Natural killer cell (primary cell): ENCODE results near the gene SLC9C1. TPM values are rescaled to one million over a fixed set of nuclear protein-coding genes. Genes with fewer than 3 reads are reported as not detected.

ENCODE experiments used
- ATAC-seq, 3 donors: fragments of 150-1000 bp in 2 of 3; fragments of 200-7000 bp in 1 of 3; cut with Tn5 transposase; 1 replicate in 1 of 3; 2 replicates in 2 of 3; pipeline ENCODE4 v1.10.0; 2021; ENCODE audit warnings: mild to moderate bottlenecking in 2 of 3, moderate library complexity in 2 of 3
- DNase-seq, 2 donors: peaks; one replicate each; pipeline versions ENCODE4 v3.0.0 to v3.0.0-alpha.2; 2013 to 2021; ENCODE audit warnings: mixed read lengths in 1 of 2
- H3K27ac ChIP-seq: one replicate; pipeline ENCODE4 v1.5.1; 2013; ENCODE audit warnings: mild to moderate bottlenecking, low read length
- H3K27me3 ChIP-seq: one replicate; pipeline ENCODE4 v1.6.1; 2013; ENCODE audit warnings: low read length; ENCODE audit not compliant: control insufficient read depth, insufficient read depth
- H3K36me3 ChIP-seq: one replicate; pipeline ENCODE4 v1.6.1; 2013; ENCODE audit warnings: low read length; ENCODE audit not compliant: control insufficient read depth, insufficient read depth
- H3K4me1 ChIP-seq: one replicate; pipeline ENCODE4 v1.6.1; 2013; ENCODE audit warnings: low read length; ENCODE audit not compliant: control insufficient read depth, insufficient read depth
- H3K4me3 ChIP-seq: one replicate; pipeline ENCODE4 v1.5.1; 2013; ENCODE audit warnings: low read length
- H3K9me3 ChIP-seq: one replicate; pipeline ENCODE4 v1.6.1; 2013; ENCODE audit warnings: low read length; ENCODE audit not compliant: control insufficient read depth, insufficient read depth
- H3K27ac Mint-ChIP-seq, 2 donors: one replicate each; pipeline ENCODE4 v1.8.0; 2022; ENCODE audit warnings: mild to moderate bottlenecking in 2 of 2, mixed read lengths in 2 of 2, moderate library complexity in 1 of 2
- H3K27me3 Mint-ChIP-seq, 2 donors: one replicate each; pipeline ENCODE4 v1.8.0; 2022; ENCODE audit warnings: low read depth in 2 of 2, mixed read lengths in 2 of 2
- H3K36me3 Mint-ChIP-seq: one replicate; pipeline ENCODE4 v1.8.0; 2022; ENCODE audit warnings: mixed read lengths
- H3K4me1 Mint-ChIP-seq, 2 donors: one replicate each; pipeline ENCODE4 v1.8.0; 2022; ENCODE audit warnings: mixed read lengths in 2 of 2
- H3K4me3 Mint-ChIP-seq: one replicate; pipeline ENCODE4 v1.8.0; 2022; ENCODE audit warnings: mild to moderate bottlenecking, moderate library complexity, mixed read lengths
- H3K9me3 Mint-ChIP-seq, 2 donors: one replicate each; pipeline ENCODE4 v1.8.0; 2022; ENCODE audit warnings: mixed read lengths in 2 of 2
- WGBS: methylation state at CpG from one replicate; pipeline ENCODE4 v1.1.7; 2013; ENCODE audit warnings: missing lambda C conversion rate; ENCODE audit not compliant: insufficient coverage; 5-methylcytosine and 5-hydroxymethylcytosine counted together
- intact Hi-C: fragments of 100-400 bp; cut with micrococcal nuclease; formaldehyde crosslinking; loops from one replicate; pipeline ENCODE4 v1.14.2; 2022
- total RNA-seq, 4 donors: library from RNA; stranded (reverse); fragments of 120-200 nt in 1 of 4; gene quantifications; one replicate each; pipeline versions ENCODE4 v1.2.3 to v1.2.4, GENCODE V29; 2013 to 2022
- TF ChIP-seq, protein P1 (sequence below): fragments of 200-600 bp; IDR thresholded peaks from one replicate; pipeline ENCODE4 v1.8.0; 2022; ENCODE audit warnings: antibody characterized with exemption

The SLC9C1 gene
- total RNA-seq, 3 donors from 2014 or later (not counting 1 experiment from before 2014, with no cell fraction given) = not detected

DNA sequence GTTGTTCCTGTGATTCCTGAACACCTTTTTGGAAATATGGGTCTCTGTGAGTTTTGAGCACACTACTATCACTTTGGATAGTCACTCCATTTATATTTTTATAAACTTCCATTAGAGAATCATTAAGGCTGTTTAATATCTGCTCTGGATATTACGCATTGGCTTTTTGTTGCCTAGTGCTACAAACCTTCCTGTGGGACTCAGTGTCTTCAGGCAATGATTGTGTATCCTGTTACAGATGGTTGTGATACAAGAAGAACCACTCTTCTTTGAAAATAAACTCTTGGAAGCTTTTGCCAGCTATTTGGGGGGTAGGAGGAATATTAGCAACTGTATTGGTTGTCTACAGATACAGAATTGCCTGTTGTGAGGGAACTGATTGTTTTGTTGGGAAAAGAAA, 176.6 kb downstream of the SLC9C1 start:
- Histone ChIP-seq H3K4me3 (no peak overlapping the region), H3K4me1 (peaks cover 17% of the 10 kb centered on the region), H3K27me3 (no peaks in the 10 kb centered on the region), H3K9me3 (no peaks in the 10 kb centered on the region), H3K36me3 (no peaks in the 10 kb centered on the region), H3K27ac (no peak overlapping the region)
- DNase-seq = no peak
- Mint-ChIP-seq H3K4me1 (peaks cover 26 to 30% of the 10 kb centered on the region in 2 donors), H3K27ac (no peak overlapping the region), H3K36me3 (no peaks in the 10 kb centered on the region), H3K9me3 (no peaks in the 10 kb centered on the region), H3K4me3 (no peak overlapping the region), H3K27me3 (peaks cover 0 to 2% of the 10 kb centered on the region in 2 donors)
- no peak for ATAC-seq
- intact Hi-C loops = no loop called here
- TF ChIP-seq, protein P1, sequence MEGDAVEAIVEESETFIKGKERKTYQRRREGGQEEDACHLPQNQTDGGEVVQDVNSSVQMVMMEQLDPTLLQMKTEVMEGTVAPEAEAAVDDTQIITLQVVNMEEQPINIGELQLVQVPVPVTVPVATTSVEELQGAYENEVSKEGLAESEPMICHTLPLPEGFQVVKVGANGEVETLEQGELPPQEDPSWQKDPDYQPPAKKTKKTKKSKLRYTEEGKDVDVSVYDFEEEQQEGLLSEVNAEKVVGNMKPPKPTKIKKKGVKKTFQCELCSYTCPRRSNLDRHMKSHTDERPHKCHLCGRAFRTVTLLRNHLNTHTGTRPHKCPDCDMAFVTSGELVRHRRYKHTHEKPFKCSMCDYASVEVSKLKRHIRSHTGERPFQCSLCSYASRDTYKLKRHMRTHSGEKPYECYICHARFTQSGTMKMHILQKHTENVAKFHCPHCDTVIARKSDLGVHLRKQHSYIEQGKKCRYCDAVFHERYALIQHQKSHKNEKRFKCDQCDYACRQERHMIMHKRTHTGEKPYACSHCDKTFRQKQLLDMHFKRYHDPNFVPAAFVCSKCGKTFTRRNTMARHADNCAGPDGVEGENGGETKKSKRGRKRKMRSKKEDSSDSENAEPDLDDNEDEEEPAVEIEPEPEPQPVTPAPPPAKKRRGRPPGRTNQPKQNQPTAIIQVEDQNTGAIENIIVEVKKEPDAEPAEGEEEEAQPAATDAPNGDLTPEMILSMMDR = no peak
- WGBS = 100% methylated on average over 1 of the region's 1 CpG

DNA sequence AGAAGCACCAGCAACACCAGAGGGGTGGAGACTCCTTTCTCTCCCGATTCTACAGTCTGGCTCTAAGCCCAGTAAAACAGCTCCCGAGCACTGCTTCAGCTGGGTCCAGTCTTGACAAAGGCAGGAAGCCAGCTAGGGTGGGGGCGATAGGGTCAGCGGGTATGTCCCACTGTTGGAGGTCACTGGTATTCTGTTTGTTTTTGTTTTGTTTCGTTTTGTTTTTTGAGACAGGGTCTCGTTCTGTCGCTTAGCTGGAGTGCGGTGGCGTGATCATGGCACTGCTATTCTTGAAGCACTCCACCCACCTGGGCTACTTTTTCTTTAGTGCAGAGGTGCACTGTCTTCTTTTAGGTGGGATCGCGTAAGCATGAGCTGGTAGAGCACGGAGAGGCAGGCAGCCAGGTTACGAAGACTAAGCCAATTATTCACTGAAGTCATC, 177.2 kb downstream of the SLC9C1 start:
- no peak overlapping the region for H3K27ac Mint-ChIP-seq
- WGBS = 76% methylated on average over 13 of the region's 13 CpGs
- H3K4me3 Mint-ChIP-seq = peak overlapping the region; percentile 60
- intact Hi-C loops = no loop called here
- no peaks in the 10 kb centered on the region for H3K9me3 Mint-ChIP-seq
- TF ChIP-seq, protein P1 = no peak
- peaks cover 29 to 30% of the 10 kb centered on the region in 2 donors for H3K4me1 Mint-ChIP-seq
- Histone ChIP-seq H3K4me3 (no peak overlapping the region), H3K27ac (no peak overlapping the region), H3K36me3 (no peaks in the 10 kb centered on the region), H3K4me1 (peaks cover 17% of the 10 kb centered on the region), H3K27me3 (no peaks in the 10 kb centered on the region), H3K9me3 (no peaks in the 10 kb centered on the region)
- ATAC-seq = no peak
- DNase-seq = no peak
- peaks cover 0 to 2% of the 10 kb centered on the region in 2 donors for H3K27me3 Mint-ChIP-seq
- H3K36me3 Mint-ChIP-seq = no peaks in the 10 kb centered on the region

DNA sequence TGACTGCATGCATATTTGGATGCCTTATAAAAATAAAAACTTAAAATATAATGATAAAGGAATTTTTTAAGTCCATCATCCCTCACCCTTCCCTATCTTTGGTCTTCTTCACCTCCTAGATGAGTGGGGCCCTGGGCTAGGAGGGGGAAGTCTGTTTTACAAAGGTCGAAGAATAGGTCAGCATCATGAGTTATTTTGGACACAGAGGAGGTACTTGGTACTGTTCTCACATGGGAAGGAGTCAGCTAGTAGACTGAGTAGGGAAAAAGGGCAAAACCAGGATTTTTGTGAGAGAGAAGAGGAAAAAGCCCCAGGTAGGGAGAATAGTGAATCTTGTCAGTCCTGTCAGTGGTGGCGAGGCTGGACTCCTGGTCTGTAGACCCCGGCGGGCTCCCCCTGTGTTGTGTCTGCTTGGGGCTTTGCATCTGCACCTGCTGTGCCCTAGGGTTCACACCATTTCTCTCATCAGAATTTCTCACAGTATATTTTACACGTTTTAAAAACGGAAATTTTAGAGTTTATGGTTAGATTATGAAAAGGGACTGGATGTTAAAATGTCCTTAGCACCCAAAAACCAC, 178.1 kb downstream of the SLC9C1 start:
- DNase-seq (no peak), ATAC-seq (peak in 1 of 3 donors; percentile 47)
- TF ChIP-seq, protein P1 = no peak
- Mint-ChIP-seq H3K4me1 (peaks cover 30 to 32% of the 10 kb centered on the region in 2 donors), H3K4me3 (peak overlapping the region; percentile 22), H3K27me3 (peaks cover 0 to 2% of the 10 kb centered on the region in 2 donors), H3K36me3 (no peaks in the 10 kb centered on the region), H3K9me3 (no peaks in the 10 kb centered on the region), H3K27ac (no peak overlapping the region)
- no peaks in the 10 kb centered on the region for H3K36me3 ChIP-seq
- 53% methylated on average over 4 of the region's 6 CpGs for WGBS
- no peaks in the 10 kb centered on the region for H3K9me3 ChIP-seq
- no peaks in the 10 kb centered on the region for H3K27me3 ChIP-seq
- H3K27ac ChIP-seq = no peak overlapping the region
- H3K4me1 ChIP-seq = peaks cover 17% of the 10 kb centered on the region
- intact Hi-C loops = no loop called here
- H3K4me3 ChIP-seq = no peak overlapping the region
